Activated T-cell treated with anti-CD3 and anti-CD28 coated beads, Interleukin-2, amount 50 U/mL, for 72 hours (primary cell): ENCODE results near the gene LBP. TPM values are rescaled to one million over a fixed set of nuclear protein-coding genes. Genes with fewer than 3 reads are reported as not detected.

Experiments
- ATAC-seq, 2 donors: fragments of 150-1000 bp; cut with Tn5 transposase; replicated peaks in 1 of 2; 2 replicates each; pipeline ENCODE4 v1.10.0; 2021; ENCODE audit warnings: moderate library complexity in 2 of 2, mild to moderate bottlenecking in 1 of 2
- DNase-seq, 2 donors: peaks; one replicate each; pipeline ENCODE4 v3.0.0; 2021 to 2022; ENCODE audit warnings: mixed read lengths in 1 of 2
- H3K27ac Mint-ChIP-seq: one replicate; pipeline ENCODE4 v1.8.0; 2022; ENCODE audit warnings: mild to moderate bottlenecking, moderate library complexity, mixed read lengths
- H3K27me3 Mint-ChIP-seq: one replicate; pipeline ENCODE4 v1.8.0; 2022; ENCODE audit warnings: low read depth, mixed read lengths
- H3K36me3 Mint-ChIP-seq, 2 donors: one replicate each; pipeline ENCODE4 v1.8.0; 2022; ENCODE audit warnings: mixed read lengths in 2 of 2, mild to moderate bottlenecking in 1 of 2; ENCODE audit not compliant: insufficient read depth in 2 of 2
- H3K4me1 Mint-ChIP-seq: one replicate; pipeline ENCODE4 v1.8.0; 2022; ENCODE audit warnings: low read depth, mixed read lengths
- H3K4me3 Mint-ChIP-seq, 2 donors: one replicate each; pipeline ENCODE4 v1.8.0; 2022; ENCODE audit warnings: mild to moderate bottlenecking in 2 of 2, mixed read lengths in 2 of 2, moderate library complexity in 2 of 2
- H3K9me3 Mint-ChIP-seq, 2 donors: one replicate each; pipeline ENCODE4 v1.8.0; 2022; ENCODE audit warnings: mixed read lengths in 2 of 2
- total RNA-seq, 2 donors: library from RNA; stranded (reverse); gene quantifications; one replicate each; pipeline ENCODE4 v1.2.3, GENCODE V29; 2022

LBP gene, protein sequence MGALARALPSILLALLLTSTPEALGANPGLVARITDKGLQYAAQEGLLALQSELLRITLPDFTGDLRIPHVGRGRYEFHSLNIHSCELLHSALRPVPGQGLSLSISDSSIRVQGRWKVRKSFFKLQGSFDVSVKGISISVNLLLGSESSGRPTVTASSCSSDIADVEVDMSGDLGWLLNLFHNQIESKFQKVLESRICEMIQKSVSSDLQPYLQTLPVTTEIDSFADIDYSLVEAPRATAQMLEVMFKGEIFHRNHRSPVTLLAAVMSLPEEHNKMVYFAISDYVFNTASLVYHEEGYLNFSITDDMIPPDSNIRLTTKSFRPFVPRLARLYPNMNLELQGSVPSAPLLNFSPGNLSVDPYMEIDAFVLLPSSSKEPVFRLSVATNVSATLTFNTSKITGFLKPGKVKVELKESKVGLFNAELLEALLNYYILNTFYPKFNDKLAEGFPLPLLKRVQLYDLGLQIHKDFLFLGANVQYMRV
- total RNA-seq, result not detected

- H3K27ac Mint-ChIP-seq, result no peak within 1 kb of the TSS
- no peak within 1 kb of the TSS for H3K4me3 Mint-ChIP-seq
- H3K36me3 Mint-ChIP-seq, result no peaks in the 10 kb centered on the region
- DNase-seq (no peak), ATAC-seq (no peak)
- peaks cover 11% of the 10 kb centered on the region for H3K27me3 Mint-ChIP-seq
- no peaks in the 10 kb centered on the region for H3K9me3 Mint-ChIP-seq
- no peaks in the 10 kb centered on the region for H3K4me1 Mint-ChIP-seq
These were observed at the start of gene LBP for GRCh38 chr20:38346247-38346651. LBP (plus strand) TSS chr20:38346482; CDS start chr20:38346517, 35 bp downstream.

- no peak overlapping the region for H3K27ac Mint-ChIP-seq
- ATAC-seq (no peak), DNase-seq (no peak)
- H3K9me3 Mint-ChIP-seq, result no peaks in the 10 kb centered on the region
- H3K4me1 Mint-ChIP-seq, result peaks cover 6% of the 10 kb centered on the region
- H3K27me3 Mint-ChIP-seq, result peaks cover 36% of the 10 kb centered on the region
- H3K4me3 Mint-ChIP-seq, result no peak overlapping the region
- no peaks in the 10 kb centered on the region for H3K36me3 Mint-ChIP-seq
These were observed 48.2 kb upstream of the LBP start for GRCh38 chr20:38297916-38298674.

- no peak for DNase-seq
- no peak overlapping the region for H3K27ac Mint-ChIP-seq
- no peak for ATAC-seq
- no peaks in the 10 kb centered on the region for H3K9me3 Mint-ChIP-seq
- H3K4me1 Mint-ChIP-seq, result peaks cover 14% of the 10 kb centered on the region
- peaks cover 43% of the 10 kb centered on the region for H3K27me3 Mint-ChIP-seq
- no peaks in the 10 kb centered on the region for H3K36me3 Mint-ChIP-seq
- H3K4me3 Mint-ChIP-seq, result no peak overlapping the region
These were observed 47.5 kb upstream of the LBP start for GRCh38 chr20:38298768-38299288.

- ATAC-seq (no peak), DNase-seq (no peak)
- Mint-ChIP-seq H3K36me3 (no peaks in the 10 kb centered on the region), H3K27me3 (peaks cover 54% of the 10 kb centered on the region), H3K4me3 (no peak overlapping the region), H3K27ac (no peak overlapping the region), H3K9me3 (no peaks in the 10 kb centered on the region), H3K4me1 (peaks cover 25% of the 10 kb centered on the region)
These were observed 46.3 kb upstream of the LBP start for GRCh38 chr20:38299963-38300362.

- no peak overlapping the region for H3K27ac Mint-ChIP-seq
- DNase-seq (no peak), ATAC-seq (no peak)
- H3K4me1 Mint-ChIP-seq, result peaks cover 26% of the 10 kb centered on the region
- no peaks in the 10 kb centered on the region for H3K36me3 Mint-ChIP-seq
- peaks cover 53% of the 10 kb centered on the region for H3K27me3 Mint-ChIP-seq
- H3K4me3 Mint-ChIP-seq, result no peak overlapping the region
- no peaks in the 10 kb centered on the region for H3K9me3 Mint-ChIP-seq
These were observed 45.8 kb upstream of the LBP start for GRCh38 chr20:38300438-38300837.

GRCh38 chr20:38301309-38301708 is 45.0 kb upstream of the LBP start:
- no peak overlapping the region for H3K4me3 Mint-ChIP-seq
- H3K9me3 Mint-ChIP-seq, result no peaks in the 10 kb centered on the region
- H3K27ac Mint-ChIP-seq, result no peak overlapping the region
- no peak for ATAC-seq
- DNase-seq, result no peak
- H3K27me3 Mint-ChIP-seq, result peaks cover 54% of the 10 kb centered on the region
- H3K4me1 Mint-ChIP-seq, result peaks cover 26% of the 10 kb centered on the region
- H3K36me3 Mint-ChIP-seq, result no peaks in the 10 kb centered on the region

GRCh38 chr20:38302786-38303185 is 43.5 kb upstream of the LBP start:
- no peaks in the 10 kb centered on the region for H3K36me3 Mint-ChIP-seq
- no peaks in the 10 kb centered on the region for H3K9me3 Mint-ChIP-seq
- ATAC-seq (no peak), DNase-seq (no peak)
- peaks cover 60% of the 10 kb centered on the region for H3K27me3 Mint-ChIP-seq
- no peak overlapping the region for H3K27ac Mint-ChIP-seq
- H3K4me1 Mint-ChIP-seq, result peaks cover 30% of the 10 kb centered on the region
- no peak overlapping the region for H3K4me3 Mint-ChIP-seq

DNA sequence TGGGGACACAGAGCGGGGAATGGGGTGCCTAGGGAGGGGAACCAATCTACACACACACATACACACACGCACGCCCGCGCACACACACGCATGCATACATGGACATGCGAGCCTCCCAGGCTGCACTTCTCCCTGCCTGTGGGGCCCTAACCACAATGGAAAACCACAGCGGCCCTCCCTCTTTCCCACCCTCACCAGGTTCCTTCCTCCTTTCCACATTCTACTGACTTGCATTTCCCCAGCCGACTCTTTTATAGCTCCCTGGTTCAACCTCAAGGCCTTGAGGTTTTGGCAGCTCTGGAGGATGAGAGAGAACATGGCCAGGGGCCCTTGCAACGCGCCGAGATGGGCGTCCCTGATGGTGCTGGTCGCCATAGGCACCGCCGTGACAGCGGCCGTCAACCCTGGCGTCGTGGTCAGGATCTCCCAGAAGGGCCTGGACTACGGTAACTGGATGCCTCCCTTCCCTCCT is 42.3 kb upstream of the LBP start, which contains the start of gene BPI:
Gene BPI (plus strand): TSS at position 249 of the 472 bp plus-strand sequence. CDS start 68 bp downstream, at position 317.
- Mint-ChIP-seq H3K9me3 (no peaks in the 10 kb centered on the region), H3K4me1 (peaks cover 30% of the 10 kb centered on the region), H3K4me3 (peak within 1 kb of the TSS in 1 of 2 donors; percentile 21), H3K27me3 (peaks cover 60% of the 10 kb centered on the region), H3K36me3 (no peaks in the 10 kb centered on the region), H3K27ac (no peak within 1 kb of the TSS)
- DNase-seq (no peak), ATAC-seq (peak in 1 of 2 donors; percentile 11)

DNA sequence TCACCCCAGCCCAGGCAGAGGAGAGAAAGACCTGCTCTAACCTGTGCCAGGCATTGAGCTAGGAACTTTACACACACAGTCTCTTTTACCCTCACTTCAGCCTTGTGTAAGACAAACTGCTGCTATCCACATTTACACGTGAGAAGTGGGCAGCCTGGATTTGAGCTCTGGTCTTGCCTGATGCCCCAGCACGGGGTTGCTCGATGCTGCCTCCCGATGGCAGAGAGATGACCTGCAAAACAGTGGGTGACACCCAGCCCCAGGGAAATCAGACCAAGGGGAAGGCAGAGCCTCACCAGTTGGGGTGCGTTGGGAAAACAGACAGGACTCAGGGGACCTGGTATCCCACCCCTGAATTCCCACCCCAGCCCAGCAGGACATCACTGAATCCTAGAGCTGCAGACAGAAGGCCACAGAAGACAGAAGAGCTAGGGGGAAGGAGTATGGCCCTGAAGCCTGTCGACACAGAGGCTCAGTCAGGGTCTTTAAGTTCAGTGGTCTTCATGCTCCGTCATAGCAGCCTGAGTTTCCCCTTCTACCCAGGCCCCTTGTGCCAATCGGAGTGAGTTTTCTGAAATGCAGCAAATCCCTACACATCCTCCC is 41.3 kb upstream of the LBP start:
- Mint-ChIP-seq H3K9me3 (no peaks in the 10 kb centered on the region), H3K36me3 (no peaks in the 10 kb centered on the region), H3K4me3 (no peak overlapping the region), H3K4me1 (peaks cover 30% of the 10 kb centered on the region), H3K27me3 (peaks cover 60% of the 10 kb centered on the region), H3K27ac (no peak overlapping the region)
- ATAC-seq, result no peak
- peak; percentile 37 to 39 for DNase-seq

- DNase-seq, result no peak
- no peak for ATAC-seq
- Mint-ChIP-seq H3K36me3 (no peaks in the 10 kb centered on the region), H3K4me3 (no peak overlapping the region), H3K27ac (no peak overlapping the region), H3K27me3 (peaks cover 59% of the 10 kb centered on the region), H3K9me3 (no peaks in the 10 kb centered on the region), H3K4me1 (peaks cover 30% of the 10 kb centered on the region)
These were observed 40.7 kb upstream of the LBP start for GRCh38 chr20:38305541-38305940.

GRCh38 chr20:38306379-38306778 is 39.9 kb upstream of the LBP start:
- Mint-ChIP-seq H3K36me3 (no peaks in the 10 kb centered on the region), H3K27ac (no peak overlapping the region), H3K9me3 (no peaks in the 10 kb centered on the region), H3K4me3 (no peak overlapping the region), H3K27me3 (peaks cover 59% of the 10 kb centered on the region), H3K4me1 (peaks cover 25% of the 10 kb centered on the region)
- no peak for DNase-seq
- no peak for ATAC-seq

GRCh38 chr20:38307371-38308046 is 38.8 kb upstream of the LBP start:
- no peaks in the 10 kb centered on the region for H3K36me3 Mint-ChIP-seq
- H3K27me3 Mint-ChIP-seq, result peaks cover 51% of the 10 kb centered on the region
- DNase-seq, result no peak

More at GRCh38 chr20:38307371-38308046, 38.8 kb upstream of the LBP start:
- Mint-ChIP-seq H3K4me1 (peaks cover 24% of the 10 kb centered on the region), H3K27ac (no peak overlapping the region), H3K4me3 (no peak overlapping the region), H3K9me3 (no peaks in the 10 kb centered on the region)
- no peak for ATAC-seq
